Fibroblast of lung (primary cell): Measurements from ENCODE around the gene CNKSR2.

Experiments
- EZH2 ChIP-seq: IDR thresholded peaks from 2 replicates; pipeline ENCODE4 v1.5.1; 2012; ENCODE audit warnings: low read length, control low read depth, mild to moderate bottlenecking; ENCODE audit errors: missing control alignments
- TF ChIP-seq, protein P1 (sequence below), 2 donors: IDR thresholded peaks in 1 of 2; conservative IDR thresholded peaks in 1 of 2; 1 replicate in 1 of 2; 2 replicates in 1 of 2; pipeline ENCODE4 v1.5.1; 2011 to 2012; ENCODE audit warnings: low read length in 2 of 2, control low read depth in 1 of 2, inconsistent platforms in 1 of 2, low read depth in 1 of 2, mild to moderate bottlenecking in 1 of 2

DNA sequence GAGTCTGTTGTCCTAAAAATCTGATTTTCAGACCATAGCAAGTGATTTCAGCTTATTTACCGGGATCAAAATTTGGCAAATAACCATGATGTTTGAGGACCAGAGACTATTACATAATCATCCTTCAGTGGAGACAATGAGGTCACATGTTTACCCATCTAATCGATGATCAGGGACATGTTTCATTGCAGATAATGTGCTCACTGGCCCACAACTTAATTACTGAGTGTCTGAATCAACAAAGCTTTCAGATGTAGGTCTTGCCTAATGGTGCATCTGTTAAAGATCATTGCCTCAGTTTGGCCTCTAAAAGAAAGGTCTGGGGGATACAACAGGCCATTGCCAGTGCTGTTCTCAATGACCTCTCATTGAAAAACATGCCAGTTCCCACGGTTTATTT is 326.7 kb downstream of the CNKSR2 start:
- TF ChIP-seq, protein P1, sequence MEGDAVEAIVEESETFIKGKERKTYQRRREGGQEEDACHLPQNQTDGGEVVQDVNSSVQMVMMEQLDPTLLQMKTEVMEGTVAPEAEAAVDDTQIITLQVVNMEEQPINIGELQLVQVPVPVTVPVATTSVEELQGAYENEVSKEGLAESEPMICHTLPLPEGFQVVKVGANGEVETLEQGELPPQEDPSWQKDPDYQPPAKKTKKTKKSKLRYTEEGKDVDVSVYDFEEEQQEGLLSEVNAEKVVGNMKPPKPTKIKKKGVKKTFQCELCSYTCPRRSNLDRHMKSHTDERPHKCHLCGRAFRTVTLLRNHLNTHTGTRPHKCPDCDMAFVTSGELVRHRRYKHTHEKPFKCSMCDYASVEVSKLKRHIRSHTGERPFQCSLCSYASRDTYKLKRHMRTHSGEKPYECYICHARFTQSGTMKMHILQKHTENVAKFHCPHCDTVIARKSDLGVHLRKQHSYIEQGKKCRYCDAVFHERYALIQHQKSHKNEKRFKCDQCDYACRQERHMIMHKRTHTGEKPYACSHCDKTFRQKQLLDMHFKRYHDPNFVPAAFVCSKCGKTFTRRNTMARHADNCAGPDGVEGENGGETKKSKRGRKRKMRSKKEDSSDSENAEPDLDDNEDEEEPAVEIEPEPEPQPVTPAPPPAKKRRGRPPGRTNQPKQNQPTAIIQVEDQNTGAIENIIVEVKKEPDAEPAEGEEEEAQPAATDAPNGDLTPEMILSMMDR (conservative IDR thresholded peaks at IDR 0.05 in 1 of 2, IDR thresholded peaks at IDR 0.05 in 1 of 2; ENCODE audit: low read depth in 1 of 2, low read length in 2 of 2): no peak
- TF ChIP-seq EZH2: no peak
